Activated CD4-positive, alpha-beta T cell treated with anti-CD3 and anti-CD28 coated beads for 36 hours (primary cell): Measurements from ENCODE around the gene CLIP3. TPM values are rescaled to one million over a fixed set of nuclear protein-coding genes. Genes with fewer than 3 reads are reported as not detected.

ENCODE experiments used
- total RNA-seq, 2 experiments: library from RNA; stranded (reverse); gene quantifications; one replicate each; pipeline ENCODE4 v1.2.3, GENCODE V29; 2021

The CLIP3 gene
- total RNA-seq, 2 experiments from 2014 or later: 0.16 to 0.42 TPM

Other genes starting within 250 kb of the CLIP3 start
- gene PRODH2, start 220.0 kb downstream of the CLIP3 start, total RNA-seq: not detected
- not detected for gene NPHS1, start 180.4 kb downstream of the CLIP3 start, total RNA-seq
- under 1 TPM; 0.93 to 0.98 TPM for gene KIRREL2, start 176.0 kb downstream of the CLIP3 start, total RNA-seq
- 1 to 10 TPM; 2.3 to 3.0 TPM for gene APLP1, start 164.3 kb downstream of the CLIP3 start, total RNA-seq
- gene NFKBID, start 132.3 kb downstream of the CLIP3 start, total RNA-seq: 10 to 100 TPM; 60.1 TPM
- 10 to 100 TPM; 27.0 to 32.7 TPM for gene HCST, start 130.3 kb downstream of the CLIP3 start, total RNA-seq
- not detected for gene TYROBP, start 124.6 kb downstream of the CLIP3 start, total RNA-seq
- gene LRFN3, start 96.5 kb downstream of the CLIP3 start, total RNA-seq: 1 to 10 TPM; 7.8 to 8.3 TPM
- gene SDHAF1, start 37.7 kb downstream of the CLIP3 start, total RNA-seq: 10 to 100 TPM; 16.0 to 19.2 TPM
- 1 to 10 TPM; 1.6 to 1.7 TPM for gene SYNE4, start 24.1 kb downstream of the CLIP3 start, total RNA-seq
- 10 to 100 TPM; 40.6 to 42.2 TPM for gene ALKBH6, start 18.7 kb downstream of the CLIP3 start, total RNA-seq
- 1 to 10 TPM; 3.1 to 3.4 TPM for gene THAP8, start 21.4 kb upstream of the CLIP3 start, total RNA-seq
- gene WDR62, start 22.0 kb upstream of the CLIP3 start, total RNA-seq: 10 to 100 TPM; 13.6 to 14.3 TPM
- not detected for gene OVOL3, start 78.3 kb upstream of the CLIP3 start, total RNA-seq
- 10 to 100 TPM; 89.6 to 97.3 TPM for gene POLR2I, start 82.0 kb upstream of the CLIP3 start, total RNA-seq
- gene TBCB, start 82.6 kb upstream of the CLIP3 start, total RNA-seq: 100 to 1,000 TPM; 111 to 117 TPM
- gene CAPNS1, start 107.2 kb upstream of the CLIP3 start, total RNA-seq: 100 to 1,000 TPM; 345 to 452 TPM
- gene COX7A1, start 119.6 kb upstream of the CLIP3 start, total RNA-seq: not detected
- 1 to 10 TPM; 2.8 to 2.9 TPM for gene ZNF565, start 181.8 kb upstream of the CLIP3 start, total RNA-seq
- gene ZNF146, start 182.2 kb upstream of the CLIP3 start, total RNA-seq: 100 to 1,000 TPM; 105 to 111 TPM